ENCODE results near the gene GSC. TPM values are rescaled to one million over a fixed set of nuclear protein-coding genes. Genes with fewer than 3 reads are reported as not detected.
A peak's percentile ranks its signal among the peaks of the same experiment; 100 is the strongest.

Gene GSC
- not detected in 2 replicates for total RNA-seq (2013; cell fraction: nucleolus; rRNA removed)
- not detected in 2 replicates for total RNA-seq (2014; rRNA removed)
- not detected in 2 replicates for total RNA-seq (2014; rRNA removed; fragmentation: Illumina TruSeq; extraction: Trizol)
- not detected in 2 replicates for total RNA-seq (2021)
- not detected for polyA plus RNA-seq (2011; ENCODE audit: low read depth)
- not detected in 2 replicates for polyA plus RNA-seq (2011; rRNA removed)
- polyA plus RNA-seq (2011; cell fraction: cytosol; rRNA removed) = not detected in 2 replicates
- polyA plus RNA-seq (2011; cell fraction: nucleus; rRNA removed) = not detected in 2 replicates
- polyA plus RNA-seq (2012) = not detected in 2 replicates
- not detected in 2 replicates for polyA plus RNA-seq (2014; fragmentation: Illumina TruSeq; extraction: Trizol)
- polyA plus RNA-seq (2014; fragmentation: Nextera tagmentation; extraction: Ambion mirVana) = not detected
- not detected in 2 replicates for polyA plus RNA-seq (2014; rRNA removed)
- not detected for polyA plus RNA-seq (2016; fragmentation: Nextera tagmentation; extraction: Ambion mirVana)
- polyA minus RNA-seq (2011; rRNA and poly(A)+ RNA removed) = not detected in 2 replicates
- not detected in 2 replicates for polyA minus RNA-seq (2011; cell fraction: cytosol; rRNA and poly(A)+ RNA removed)
- not detected in 2 replicates for polyA minus RNA-seq (2011; cell fraction: nucleus; rRNA and poly(A)+ RNA removed)
- Bru-seq, nascent RNA = not detected
- not detected for BruChase-seq, experiment 1, labeled RNA remaining after a 6-hour chase
- not detected for BruChase-seq, experiment 2, labeled RNA remaining after a 2-hour chase
- long read RNA-seq, experiment 1 = 0 reads
- long read RNA-seq, experiment 2 = 0 reads

DNA sequence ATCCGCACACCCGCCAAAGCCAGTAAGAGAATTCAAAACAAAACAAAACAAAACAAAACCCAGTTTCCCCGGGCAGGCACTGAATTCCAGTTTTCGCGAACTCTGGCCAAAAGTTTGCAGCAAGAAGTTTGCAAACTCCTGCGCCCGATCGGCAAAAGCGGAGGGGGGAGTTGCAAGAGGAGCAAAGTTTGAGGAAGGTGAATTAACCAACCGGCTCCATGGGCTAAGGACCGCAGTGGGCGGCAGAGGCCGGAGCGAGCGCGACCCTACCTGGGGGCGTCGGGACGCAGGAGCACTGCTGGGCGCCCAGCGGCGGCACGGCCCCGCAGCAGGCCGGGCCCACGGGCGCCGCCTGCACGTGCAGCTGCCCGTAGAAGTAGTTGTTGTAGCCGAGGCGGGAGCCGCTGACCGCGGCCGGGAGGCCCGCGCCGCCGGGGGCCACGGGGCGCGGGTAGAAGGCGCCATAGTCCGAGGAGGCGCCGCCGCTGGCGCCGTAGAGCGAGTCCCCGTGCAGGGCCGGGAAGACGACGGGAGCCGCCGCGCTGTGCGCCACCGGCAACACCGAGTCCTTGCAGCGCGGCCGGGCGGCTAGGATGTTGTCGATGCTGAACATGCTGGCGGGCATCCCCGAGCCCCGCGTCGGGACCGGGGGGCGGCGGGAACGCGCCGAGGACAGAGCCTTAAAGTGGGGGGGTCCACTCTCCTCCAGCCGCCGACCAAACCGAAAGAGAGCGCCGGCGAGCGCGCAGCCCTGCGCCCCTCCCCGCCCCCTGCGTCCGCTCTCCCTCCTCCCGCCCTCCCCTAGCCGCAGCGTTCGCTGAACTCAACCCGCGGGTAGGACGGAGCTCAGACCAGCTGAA is at the start of gene GSC:
Gene GSC (minus strand): TSS at position 723 of the 860 bp plus-strand sequence. CDS start 98 bp downstream, at position 625.
- in situ Hi-C loops (cut with MboI) = no loop called here
- Histone ChIP-seq H3K4me1 (ENCODE audit: control insufficient read depth, insufficient read depth, low read length) (no peaks in the 10 kb centered on the region), H3K9me3 (replicated peaks; ENCODE audit: control insufficient read depth, insufficient read depth, low read length) (peaks cover 2% of the 10 kb centered on the region; the same call in 2 of the 3 replicates), H3K4me2 (ENCODE audit: control insufficient read depth, insufficient read depth) (no peak within 1 kb of the TSS), H3K9ac (ENCODE audit: control insufficient read depth, insufficient read depth, low read length) (no peak within 1 kb of the TSS), H3K79me2 (ENCODE audit: control insufficient read depth, insufficient read depth, low read length) (no peaks in the 10 kb centered on the region), H3K27ac (ENCODE audit: control insufficient read depth, insufficient read depth) (no peak within 1 kb of the TSS), H3K4me3 (no peak within 1 kb of the TSS), H3K27me3 (replicated peaks in 1 of 2; ENCODE audit: control insufficient read depth in 2 of 2, insufficient read depth in 2 of 2, low read length in 1 of 2) (peaks cover 11 to 25% of the 10 kb centered on the region in 2 experiments), H4K20me1 (ENCODE audit: control insufficient read depth, insufficient read depth) (no peaks in the 10 kb centered on the region), H2AFZ (ENCODE audit: control insufficient read depth, low read depth, low read length) (no peak within 1 kb of the TSS), H3K36me3 (ENCODE audit: control insufficient read depth in 2 of 2, insufficient read depth in 2 of 2, low read length in 1 of 2) (no peaks in the 10 kb centered on the region)
- CTCF ChIA-PET = interaction anchor here (1.0 kb wide), 1 partner anchor 40 kb away, joined by 3 read pairs; no protein-coding TSS in a partner anchor
- no peak for DNase-seq (ENCODE audit: low read depth, low spot score)
- SMC1A ChIA-PET (ENCODE audit: uncharacterized antibody, unreplicated experiment) = no interaction called here
- TF ChIP-seq MEF2B (IDR thresholded peaks at IDR 0.05; ENCODE audit: partially characterized antibody, poor library complexity, severe bottlenecking) (no peak), WRNIP1 (IDR thresholded peaks at IDR 0.05; ENCODE audit: borderline replicate concordance, low read depth, low read length) (no peak), SUZ12 (IDR thresholded peaks at IDR 0.05; ENCODE audit: unreplicated experiment) (peak; percentile 72), RELA (IDR thresholded peaks at IDR 0.05; ENCODE audit: borderline replicate concordance, partially characterized antibody) (no peak), BHLHE40 (IDR thresholded peaks at IDR 0.05; ENCODE audit: borderline replicate concordance in 1 of 2, low read depth in 2 of 2, low read length in 1 of 2) (0 out of 4 replicates have a peak, but pooled peaks of 1 of the 2 experiments have one; percentile 6), RFX5 (IDR thresholded peaks at IDR 0.05; ENCODE audit: low read depth, low read length) (no peak), TAF1 (IDR thresholded peaks at IDR 0.05; ENCODE audit: borderline replicate concordance, low read depth, low read length) (no peak), HCFC1 (IDR thresholded peaks at IDR 0.05; ENCODE audit: low read length) (no peak), HDAC6 (IDR thresholded peaks at IDR 0.05; ENCODE audit: unreplicated experiment) (peak; percentile 51), TCF12 (IDR thresholded peaks at IDR 0.05; ENCODE audit: low read depth, low read length) (no peak)
- TF ChIP-seq, protein P1, sequence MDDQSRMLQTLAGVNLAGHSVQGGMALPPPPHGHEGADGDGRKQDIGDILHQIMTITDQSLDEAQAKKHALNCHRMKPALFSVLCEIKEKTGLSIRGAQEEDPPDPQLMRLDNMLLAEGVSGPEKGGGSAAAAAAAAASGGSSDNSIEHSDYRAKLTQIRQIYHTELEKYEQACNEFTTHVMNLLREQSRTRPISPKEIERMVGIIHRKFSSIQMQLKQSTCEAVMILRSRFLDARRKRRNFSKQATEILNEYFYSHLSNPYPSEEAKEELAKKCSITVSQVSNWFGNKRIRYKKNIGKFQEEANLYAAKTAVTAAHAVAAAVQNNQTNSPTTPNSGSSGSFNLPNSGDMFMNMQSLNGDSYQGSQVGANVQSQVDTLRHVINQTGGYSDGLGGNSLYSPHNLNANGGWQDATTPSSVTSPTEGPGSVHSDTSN (IDR thresholded peaks at IDR 0.05; ENCODE audit: insufficient replicate concordance, low read depth, low read length) = no peak
- no peak for FAIRE-seq
- 47% methylated on average over 68 of the region's 96 CpGs for WGBS (ENCODE audit: insufficient coverage, insufficient replicate concordance, low lambda C conversion rate, missing lambda C conversion rate)
- POLR2A ChIA-PET = no interaction called here
- ATAC-seq = 0 out of 3 replicates have a peak, but pooled peaks have one; percentile 22
- intact Hi-C loops (cut with micrococcal nuclease; ENCODE audit: unreplicated experiment) = no loop called here
- no TSS peak for BruUV-seq (replicated peaks)
- RAD21 ChIA-PET (ENCODE audit: unreplicated experiment) = no interaction called here
